Adrenal gland (tissue), 12 donors: ENCODE data around the gene ANKRD33B. TPM values are rescaled to one million over a fixed set of nuclear protein-coding genes. Genes with fewer than 3 reads are reported as not detected.

Experiments used
- DNase-seq, 7 donors: peaks; one replicate each; pipeline ENCODE4 v3.0.0-alpha.2; 2019 to 2020
- H3K27ac ChIP-seq, 5 donors: fragments of 200-600 bp; sonication (generic) in 4 of 5; 1 replicate in 3 of 5; 2 replicates in 2 of 5; pipeline versions ENCODE4 v1.5.1 to v1.8.0; 2016 to 2020; ENCODE audit warnings: mild to moderate bottlenecking in 1 of 5
- H3K27me3 ChIP-seq: fragments of 200-600 bp; 2 replicates; pipeline ENCODE4 v1.8.0; 2021
- H3K36me3 ChIP-seq, 2 donors: fragments of 200-600 bp; replicated peaks in 1 of 2; 1 replicate in 1 of 2; 2 replicates in 1 of 2; pipeline versions ENCODE4 v1.5.1 to v1.8.0; 2018 to 2022
- H3K4me1 ChIP-seq, 2 donors: fragments of 200-600 bp; replicated peaks in 1 of 2; 1 replicate in 1 of 2; 2 replicates in 1 of 2; pipeline versions ENCODE4 v1.5.1 to v1.8.0; 2018 to 2021
- H3K4me3 ChIP-seq, 4 donors: fragments of 200-600 bp; sonication (generic) in 3 of 4; one replicate each; pipeline ENCODE4 v1.5.1; 2016 to 2018
- H3K9me3 ChIP-seq, 3 donors: fragments of 200-600 bp; sonication (generic) in 1 of 3; replicated peaks in 1 of 3; 1 replicate in 2 of 3; 2 replicates in 1 of 3; pipeline versions ENCODE4 v1.5.1 to v1.8.0; 2016 to 2021
- CTCF ChIP-seq, 6 experiments: fragments of 450-650 bp in 4 of 6; fragments of 200-600 bp in 2 of 6; sonication (generic) in 1 of 6; IDR thresholded peaks; 1 replicate in 5 of 6; 2 replicates in 1 of 6; pipeline versions ENCODE4 v1.5.1 to v1.8.0; 2016 to 2021; ENCODE audit warnings: antibody characterized with exemption in 6 of 6, mild to moderate bottlenecking in 2 of 6, moderate library complexity in 1 of 6
- POLR2A ChIP-seq, 2 donors: fragments of 450-650 bp; IDR thresholded peaks; one replicate each; pipeline ENCODE4 v1.6.1; 2017; ENCODE audit warnings: antibody characterized with exemption in 2 of 2, mild to moderate bottlenecking in 2 of 2, moderate library complexity in 1 of 2
- WGBS, 4 donors: extraction: QIAGEN DNeasy Blood & Tissue Kit in 2 of 4; methylation state at CpG; one replicate each; pipeline versions ENCODE4 v1.1.5 to v1.1.7; 2013 to 2017; 5-methylcytosine and 5-hydroxymethylcytosine counted together
- intact Hi-C, 2 donors: fragments of 100-400 bp; cut with DNase I; formaldehyde crosslinking; loops; one replicate each; pipeline versions ENCODE4 v1.14.1 to v1.15.0; 2022 to 2023
- polyA plus RNA-seq, 3 donors: library from polyadenylated mRNA; stranded (reverse); fragments of 200-250 nt in 2 of 3; fragments of 350-450 nt in 1 of 3; fragmentation: Illumina TruSeq in 1 of 3; extraction: RNeasy Lipid Tissue Mini Kit (QIAGEN cat#74804) in 1 of 3; gene quantifications; one replicate each; pipeline ENCODE4 v1.2.3, GENCODE V29; 2013 to 2014
- total RNA-seq, 9 donors: library from RNA; depleted of rRNA in 4 of 9; stranded (reverse); fragments of >200 nt in 4 of 9; fragments of 120-200 nt in 1 of 9; fragmentation: NEBNext Ultra II Directional in 1 of 9; extraction: Animal tissue kit (Norgen Biotek cat#: 25700) in 1 of 9; gene quantifications; one replicate each; pipeline versions ENCODE4 v1.1.0 to v1.2.4, GENCODE V29; 2013 to 2023
- donor health status: healthy with polysubstance abuse.
- donor health status: Bipolar disorder and iron deficiency.
- donor health status: DM: yes; HTN: yes; CAD: no.
- donor health status: DM: no; HTN: no; CAD: no.
- donor health status: DM: no; HTN: no; CAD: no.
- donor health status: DM: yes; HTN: yes; CAD: no.

ANKRD33B gene
- total and polyA plus RNA-seq, 12 donors: 0.14 to 0.69 (median 0.23) TPM

- no peak for TF ChIP-seq POLR2A (IDR thresholded peaks at IDR 0.05)
- no peak for TF ChIP-seq CTCF (IDR thresholded peaks at IDR 0.05)
- no peak overlapping the region for H3K4me3 ChIP-seq
- no peaks in the 10 kb centered on the region for H3K9me3 ChIP-seq
- H3K4me1 ChIP-seq: peaks cover 3 to 5% of the 10 kb centered on the region in 2 donors
- no peaks in the 10 kb centered on the region for H3K27me3 ChIP-seq
- H3K27ac ChIP-seq: no peak overlapping the region
- 88 to 94% (median 92%) methylated on average over 14 of the region's 14 CpGs for WGBS, 4 donors
- H3K36me3 ChIP-seq: no peaks in the 10 kb centered on the region
- intact Hi-C loops: no loop called here
- no peak for DNase-seq
These were observed 126.9 kb downstream of the ANKRD33B start for GRCh38 chr5:10690460-10691440.

- no peak for DNase-seq
- H3K27me3 ChIP-seq: no peaks in the 10 kb centered on the region
- no peak overlapping the region for H3K4me3 ChIP-seq
- no peak overlapping the region for H3K27ac ChIP-seq
- intact Hi-C loops: no loop called here
- TF ChIP-seq POLR2A (IDR thresholded peaks at IDR 0.05) (no peak), CTCF (IDR thresholded peaks at IDR 0.05) (no peak)
- WGBS, 4 donors: 91 to 93% (median 91%) methylated on average over 14 to 16 of the region's 16 CpGs
- no peaks in the 10 kb centered on the region for H3K9me3 ChIP-seq
- H3K36me3 ChIP-seq: no peaks in the 10 kb centered on the region
- H3K4me1 ChIP-seq: peaks cover 3 to 5% of the 10 kb centered on the region in 2 donors
These were observed 128.2 kb downstream of the ANKRD33B start for GRCh38 chr5:10691826-10692785.

- Histone ChIP-seq H3K4me3 (no peak overlapping the region), H3K4me1 (peaks cover 3 to 5% of the 10 kb centered on the region in 2 donors), H3K36me3 (no peaks in the 10 kb centered on the region), H3K27ac (no peak overlapping the region), H3K27me3 (no peaks in the 10 kb centered on the region), H3K9me3 (no peaks in the 10 kb centered on the region)
- no peak for TF ChIP-seq POLR2A (IDR thresholded peaks at IDR 0.05)
- TF ChIP-seq CTCF (IDR thresholded peaks at IDR 0.05): peak; percentile 63 to 83 (median 82)
- 5 to 15% (median 9%) methylated on average over 11 to 14 of the region's 14 CpGs for WGBS, 4 donors
- peak; percentile 71 to 90 (median 86) for DNase-seq
- intact Hi-C loops: loop anchor here in 1 of 2 donors (5.0 kb wide), 1 partner anchor 487 kb away; no protein-coding TSS in a partner anchor
These were observed 131.3 kb downstream of the ANKRD33B start for GRCh38 chr5:10695055-10695649.
